Fibroblast of the aortic adventitia (primary cell): Measurements from ENCODE around the gene CFAP99. TPM values are rescaled to one million over a fixed set of nuclear protein-coding genes. Genes with fewer than 3 reads are reported as not detected.

Source experiments
- DNase-seq: peaks from one replicate; pipeline ENCODE4 v3.0.0-alpha.2; 2010; ENCODE audit warnings: low read depth
- H3K4me3 ChIP-seq: 2 replicates; pipeline ENCODE4 v1.5.1; 2011; ENCODE audit warnings: low read depth, mild to moderate bottlenecking, control low read depth, low read length, moderate library complexity
- total RNA-seq: library from RNA; depleted of rRNA; stranded (reverse); fragments of >200 nt; gene quantifications from 2 replicates; pipeline ENCODE4 v1.2.3, GENCODE V29; 2012; ENCODE audit warnings: low replicate concordance
- TF ChIP-seq, protein P1 (sequence below): IDR thresholded peaks from 2 replicates; pipeline ENCODE4 v1.5.1; 2011; ENCODE audit warnings: mild to moderate bottlenecking, low read length, control low read depth, inconsistent platforms; ENCODE audit not compliant: insufficient read depth

CFAP99 gene
- total RNA-seq, 1 donor: not detected

DNA sequence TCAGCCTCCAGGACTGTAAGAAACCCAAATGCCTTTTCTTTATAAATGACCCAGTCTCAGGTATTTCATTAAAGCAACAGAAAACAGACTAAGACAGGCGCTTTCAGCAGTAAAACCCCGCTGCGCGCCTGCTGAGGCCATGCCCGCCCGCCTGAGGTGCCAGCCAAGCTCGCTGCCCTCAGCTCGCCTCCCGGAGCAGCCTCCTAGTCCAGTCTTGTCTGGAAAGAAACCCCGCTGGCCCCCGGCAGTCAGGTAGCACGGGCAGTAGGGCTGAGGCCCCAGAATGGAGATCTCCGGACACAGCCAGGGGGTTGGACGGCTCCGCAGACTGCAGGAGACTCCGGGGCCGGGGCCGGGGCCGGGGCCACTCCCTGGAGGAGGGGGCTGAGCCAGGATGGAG lies 32.0 kb upstream of the CFAP99 start:
- TF ChIP-seq, protein P1, sequence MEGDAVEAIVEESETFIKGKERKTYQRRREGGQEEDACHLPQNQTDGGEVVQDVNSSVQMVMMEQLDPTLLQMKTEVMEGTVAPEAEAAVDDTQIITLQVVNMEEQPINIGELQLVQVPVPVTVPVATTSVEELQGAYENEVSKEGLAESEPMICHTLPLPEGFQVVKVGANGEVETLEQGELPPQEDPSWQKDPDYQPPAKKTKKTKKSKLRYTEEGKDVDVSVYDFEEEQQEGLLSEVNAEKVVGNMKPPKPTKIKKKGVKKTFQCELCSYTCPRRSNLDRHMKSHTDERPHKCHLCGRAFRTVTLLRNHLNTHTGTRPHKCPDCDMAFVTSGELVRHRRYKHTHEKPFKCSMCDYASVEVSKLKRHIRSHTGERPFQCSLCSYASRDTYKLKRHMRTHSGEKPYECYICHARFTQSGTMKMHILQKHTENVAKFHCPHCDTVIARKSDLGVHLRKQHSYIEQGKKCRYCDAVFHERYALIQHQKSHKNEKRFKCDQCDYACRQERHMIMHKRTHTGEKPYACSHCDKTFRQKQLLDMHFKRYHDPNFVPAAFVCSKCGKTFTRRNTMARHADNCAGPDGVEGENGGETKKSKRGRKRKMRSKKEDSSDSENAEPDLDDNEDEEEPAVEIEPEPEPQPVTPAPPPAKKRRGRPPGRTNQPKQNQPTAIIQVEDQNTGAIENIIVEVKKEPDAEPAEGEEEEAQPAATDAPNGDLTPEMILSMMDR: no peak
- no peak overlapping the region for H3K4me3 ChIP-seq
- no peak for DNase-seq

DNA sequence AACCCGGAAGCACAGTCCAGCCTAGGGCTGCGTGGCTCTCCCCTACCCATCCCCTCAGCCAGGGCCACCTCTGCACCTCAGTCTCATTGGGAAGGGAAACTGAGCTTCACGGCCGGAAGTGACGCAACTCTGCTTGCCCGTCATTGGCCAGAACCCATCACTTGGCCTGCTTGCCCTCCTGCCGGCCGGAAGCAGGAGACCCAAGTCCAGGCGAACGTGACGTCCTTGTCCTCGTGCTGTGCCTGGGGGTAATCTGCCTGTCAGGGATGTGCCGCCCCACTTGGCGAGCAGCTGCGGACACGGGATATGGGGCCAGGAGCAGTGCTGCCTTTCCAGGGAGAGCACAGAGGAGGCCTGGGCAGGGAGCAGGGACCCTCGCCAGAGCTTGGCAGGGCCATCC lies 31.5 kb upstream of the CFAP99 start:
- no peak overlapping the region for H3K4me3 ChIP-seq
- TF ChIP-seq, protein P1: no peak
- DNase-seq: no peak

DNA sequence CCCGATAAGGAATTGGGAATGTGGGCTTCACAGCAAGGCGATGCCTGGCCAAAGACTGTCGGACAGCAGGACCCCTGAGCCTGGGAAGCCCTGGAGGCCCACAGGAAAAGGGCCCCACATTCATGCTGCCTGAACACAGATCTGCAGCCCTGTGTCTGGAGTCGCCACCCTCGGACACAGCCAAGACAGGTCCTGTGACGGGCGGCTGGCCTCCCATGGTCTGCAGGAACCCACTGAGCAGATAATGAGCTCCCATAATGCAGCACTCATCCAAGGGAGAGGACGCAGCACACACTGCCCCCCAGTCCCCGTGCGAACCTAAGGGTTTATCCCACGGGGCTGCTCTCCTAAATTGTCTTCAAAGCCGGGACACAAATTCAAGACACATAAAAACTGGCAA lies 30.9 kb upstream of the CFAP99 start:
- no peak for DNase-seq
- TF ChIP-seq, protein P1: no peak
- no peak overlapping the region for H3K4me3 ChIP-seq

DNA sequence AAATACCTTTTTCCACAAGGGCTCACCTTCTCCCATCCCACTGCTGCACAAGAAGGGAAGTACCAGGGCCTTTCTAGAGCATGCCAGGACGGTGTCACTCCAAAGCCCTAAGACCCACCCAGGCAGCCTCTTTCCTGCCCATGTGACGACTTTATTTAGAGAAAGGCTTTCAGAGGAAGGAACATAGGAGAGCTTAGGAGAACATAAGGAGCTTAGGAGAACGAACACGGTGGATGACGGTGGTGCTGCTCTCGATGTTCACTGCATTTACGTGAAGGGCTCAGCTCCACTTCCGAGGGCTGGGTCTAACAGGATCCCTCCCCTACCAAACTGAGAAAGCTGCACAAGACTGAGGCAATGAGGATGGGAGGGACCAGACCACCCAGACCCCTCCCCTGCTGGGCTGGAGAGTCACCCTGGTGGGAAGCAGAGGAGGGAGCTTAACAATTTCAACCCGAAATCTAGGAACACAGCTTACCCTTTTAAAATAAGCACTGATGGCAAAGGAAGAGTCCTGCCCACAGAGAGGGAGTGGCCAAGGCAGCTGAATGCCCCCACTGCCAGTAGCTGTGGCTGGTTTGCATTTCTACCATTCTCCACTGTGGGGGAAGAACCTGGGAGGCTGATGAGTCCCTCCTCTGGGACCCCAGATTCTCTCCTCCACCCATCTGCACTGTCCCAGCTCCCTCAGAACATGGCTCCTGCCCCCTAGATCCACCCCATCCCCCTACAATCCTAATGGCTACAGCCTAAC lies 30.1 kb upstream of the CFAP99 start:
- TF ChIP-seq, protein P1: no peak
- peak; percentile 47 for DNase-seq
- H3K4me3 ChIP-seq: no peak overlapping the region

DNA sequence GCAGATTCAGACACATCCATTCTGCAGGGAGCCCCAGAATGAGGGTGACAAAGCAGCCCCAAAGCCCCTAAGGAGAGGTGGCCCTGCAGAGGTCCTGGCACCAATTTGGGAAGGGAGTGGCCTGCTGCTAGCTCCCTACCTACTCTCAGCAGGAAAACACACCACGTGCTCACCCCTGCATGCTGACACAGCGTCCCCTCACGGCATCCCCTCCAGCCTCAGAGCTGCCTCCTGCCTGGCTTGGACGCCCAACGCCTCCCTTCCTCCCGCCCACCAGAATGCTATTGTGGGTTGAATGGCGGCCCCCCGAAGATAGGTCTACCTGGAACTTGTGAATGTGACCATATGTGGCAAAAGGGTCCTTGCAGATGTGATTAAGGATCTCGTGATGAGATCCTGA lies 29.1 kb upstream of the CFAP99 start:
- DNase-seq: no peak
- TF ChIP-seq, protein P1: no peak

DNA sequence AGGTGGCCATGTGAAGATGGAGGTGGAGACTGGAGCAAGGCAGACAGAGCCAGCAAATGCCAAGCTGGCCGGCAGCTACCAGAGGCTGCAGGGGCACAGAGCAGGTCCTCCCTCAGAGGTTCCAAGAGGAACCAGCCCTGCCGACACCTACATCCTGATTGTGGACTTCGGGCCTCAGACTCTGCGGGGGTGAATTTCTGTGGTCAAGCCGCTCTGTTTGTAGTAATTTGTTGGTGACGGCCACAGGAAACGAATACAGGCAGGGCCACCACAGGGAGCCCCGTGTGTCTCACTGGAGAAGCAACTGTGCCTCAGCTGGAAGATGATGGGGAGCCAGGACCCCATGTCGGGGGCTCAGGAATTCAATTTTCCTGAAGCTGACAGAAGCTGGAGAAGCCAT lies 28.6 kb upstream of the CFAP99 start:
- TF ChIP-seq, protein P1: no peak
- H3K4me3 ChIP-seq: no peak overlapping the region
- DNase-seq: no peak

More for the DNA sequence above, 29.1 kb upstream of the CFAP99 start:
- no peak overlapping the region for H3K4me3 ChIP-seq

DNA sequence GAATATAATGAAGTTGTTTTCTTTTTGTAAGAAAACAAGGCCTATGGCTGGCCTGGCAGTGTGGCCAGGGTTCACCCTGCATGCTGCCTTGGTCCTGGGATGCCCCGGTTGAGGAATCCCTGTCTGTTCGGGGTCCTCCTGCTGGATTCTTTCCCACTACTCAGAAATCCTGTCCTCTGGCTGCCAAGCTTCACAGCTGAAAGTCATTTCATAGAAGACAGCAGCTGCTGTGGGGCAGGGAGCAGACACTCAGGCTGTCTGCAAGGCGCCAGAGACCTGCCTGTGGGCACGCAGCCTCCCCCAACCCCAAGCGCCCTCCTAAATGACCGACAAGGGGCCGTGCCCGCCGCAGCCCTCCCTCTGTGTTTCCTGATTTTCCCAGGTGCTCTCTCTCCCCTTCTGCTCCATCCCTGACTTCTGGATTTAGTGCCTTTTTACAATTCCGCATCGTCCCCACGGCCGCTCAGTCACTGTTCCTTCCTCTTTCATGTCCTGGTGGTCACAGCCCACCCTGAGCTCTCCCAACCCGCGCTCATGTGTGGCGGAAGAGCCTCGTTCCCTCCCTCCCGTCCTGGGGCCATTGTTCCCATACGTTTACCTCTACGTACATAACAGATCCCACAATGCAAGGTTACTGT lies 27.9 kb upstream of the CFAP99 start:
- no peak for DNase-seq

More for the DNA sequence above, 27.9 kb upstream of the CFAP99 start:
- H3K4me3 ChIP-seq: no peak overlapping the region
- TF ChIP-seq, protein P1: no peak
